ENCODE data around the gene NRXN2. TPM values are rescaled to one million over a fixed set of nuclear protein-coding genes. Genes with fewer than 3 reads are reported as not detected.

Gene NRXN2
- total RNA-seq, 1 experiment from 2014 or later: not detected

- Mint-ChIP-seq H3K4me1 (ENCODE audit: low read depth, unreplicated experiment) (no peaks in the 10 kb centered on the region), H3K27ac (ENCODE audit: unreplicated experiment) (no peak overlapping the region), H3K9me3 (ENCODE audit: low read depth, unreplicated experiment) (peaks cover 14% of the 10 kb centered on the region), H3K4me3 (ENCODE audit: low read depth, unreplicated experiment) (no peak overlapping the region), H3K27me3 (ENCODE audit: unreplicated experiment) (peaks cover 35% of the 10 kb centered on the region), H3K36me3 (ENCODE audit: insufficient read depth, unreplicated experiment) (no peaks in the 10 kb centered on the region)
- intact Hi-C loops (cut with micrococcal nuclease; ENCODE audit: unreplicated experiment): no loop called here
- TF ChIP-seq CTCF (IDR thresholded peaks at IDR 0.05; ENCODE audit: unreplicated experiment): no peak
- BruUV-seq (replicated peaks): no TSS peak
- CTCF ChIA-PET: interaction anchor here (0.6 kb wide), 1 partner anchor 42 kb away, joined by 3 read pairs; no protein-coding TSS in a partner anchor
- DNase-seq: no peak
Observed at GRCh38 chr11:64591257-64592233, 131.5 kb downstream of the NRXN2 start.

- H3K27ac Mint-ChIP-seq (ENCODE audit: unreplicated experiment): no peak within 1 kb of the TSS
- BruUV-seq (replicated peaks): no TSS peak
- H3K4me3 Mint-ChIP-seq (ENCODE audit: low read depth, unreplicated experiment): no peak within 1 kb of the TSS
- H3K9me3 Mint-ChIP-seq (ENCODE audit: low read depth, unreplicated experiment): peaks cover 14% of the 10 kb centered on the region
- CTCF ChIA-PET: interaction anchor here (0.6 kb wide), 1 partner anchor 41 kb away, joined by 3 read pairs; no protein-coding TSS in a partner anchor
- intact Hi-C loops (cut with micrococcal nuclease; ENCODE audit: unreplicated experiment): no loop called here
- TF ChIP-seq CTCF (IDR thresholded peaks at IDR 0.05; ENCODE audit: unreplicated experiment): no peak
- H3K4me1 Mint-ChIP-seq (ENCODE audit: low read depth, unreplicated experiment): no peaks in the 10 kb centered on the region
- peaks cover 43% of the 10 kb centered on the region for H3K27me3 Mint-ChIP-seq (ENCODE audit: unreplicated experiment)
- no peak for DNase-seq
- no peaks in the 10 kb centered on the region for H3K36me3 Mint-ChIP-seq (ENCODE audit: insufficient read depth, unreplicated experiment)
Observed at GRCh38 chr11:64590763-64591221, 132.2 kb downstream of the NRXN2 start, which contains the start of gene SLC22A12. Gene SLC22A12 (plus strand): TSS chr11:64591220. CDS start chr11:64591557, 337 bp downstream.

DNA sequence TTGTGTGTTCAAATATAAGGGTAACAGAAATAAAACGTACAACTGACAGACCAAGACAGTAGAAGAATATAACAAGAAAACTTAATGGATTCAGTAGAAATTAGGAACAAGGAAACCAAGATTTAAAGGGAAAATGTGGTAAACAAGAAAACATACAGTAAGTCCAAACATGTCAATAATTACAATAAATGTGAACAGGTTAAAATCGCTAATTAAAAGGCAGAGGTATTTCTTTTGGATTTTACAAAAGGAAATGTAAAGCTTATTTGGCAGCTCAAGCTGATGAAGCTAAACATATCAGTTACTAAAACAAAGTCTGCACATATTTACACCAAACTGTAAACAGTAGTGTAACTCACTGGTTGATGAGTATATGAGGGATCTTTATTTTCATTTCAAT is 134.3 kb downstream of the NRXN2 start:
- intact Hi-C loops (cut with micrococcal nuclease; ENCODE audit: unreplicated experiment): no loop called here
- peaks cover 48% of the 10 kb centered on the region for H3K27me3 Mint-ChIP-seq (ENCODE audit: unreplicated experiment)

GRCh38 chr11:64586366-64586765 is 136.6 kb downstream of the NRXN2 start:
- no peak for DNase-seq
- Mint-ChIP-seq H3K36me3 (ENCODE audit: insufficient read depth, unreplicated experiment) (no peaks in the 10 kb centered on the region), H3K4me1 (ENCODE audit: low read depth, unreplicated experiment) (no peaks in the 10 kb centered on the region), H3K27me3 (ENCODE audit: unreplicated experiment) (peaks cover 48% of the 10 kb centered on the region), H3K27ac (ENCODE audit: unreplicated experiment) (no peak overlapping the region), H3K4me3 (ENCODE audit: low read depth, unreplicated experiment) (no peak overlapping the region), H3K9me3 (ENCODE audit: low read depth, unreplicated experiment) (peaks cover 14% of the 10 kb centered on the region)
- TF ChIP-seq CTCF (IDR thresholded peaks at IDR 0.05; ENCODE audit: unreplicated experiment): no peak
- BruUV-seq (replicated peaks): no TSS peak
- CTCF ChIA-PET: no interaction called here
- intact Hi-C loops (cut with micrococcal nuclease; ENCODE audit: unreplicated experiment): no loop called here

More for the DNA sequence above, 134.3 kb downstream of the NRXN2 start:
- CTCF ChIA-PET: no interaction called here
- no peak for TF ChIP-seq CTCF (IDR thresholded peaks at IDR 0.05; ENCODE audit: unreplicated experiment)
- BruUV-seq (replicated peaks): no TSS peak
- Mint-ChIP-seq H3K4me3 (ENCODE audit: low read depth, unreplicated experiment) (no peak overlapping the region), H3K27ac (ENCODE audit: unreplicated experiment) (no peak overlapping the region), H3K4me1 (ENCODE audit: low read depth, unreplicated experiment) (no peaks in the 10 kb centered on the region), H3K9me3 (ENCODE audit: low read depth, unreplicated experiment) (peaks cover 14% of the 10 kb centered on the region), H3K36me3 (ENCODE audit: insufficient read depth, unreplicated experiment) (no peaks in the 10 kb centered on the region)
- no peak for DNase-seq

All from Calu3 (cell line).